CD14-positive monocyte (primary cell): ENCODE results near the gene GLIPR1. TPM values are rescaled to one million over a fixed set of nuclear protein-coding genes. Genes with fewer than 3 reads are reported as not detected.

Experiments used
- DNase-seq, 3 donors: peaks; one replicate each; pipeline ENCODE4 v3.0.0-alpha.2; 2011 to 2022
- H2AFZ ChIP-seq: 2 replicates; pipeline ENCODE4 v1.6.0; 2012; ENCODE audit warnings: mild to moderate bottlenecking, low read depth, low read length, inconsistent platforms; ENCODE audit not compliant: insufficient read depth, poor library complexity, severe bottlenecking
- H3K27ac ChIP-seq, 2 donors: 1 replicate in 1 of 2; 2 replicates in 1 of 2; pipeline ENCODE4 v1.5.1; 2012 to 2013; ENCODE audit warnings: low read length in 2 of 2, control low read depth in 1 of 2, inconsistent platforms in 1 of 2, low read depth in 1 of 2, mild to moderate bottlenecking in 1 of 2
- H3K27me3 ChIP-seq, 2 donors: one replicate each; pipeline versions ENCODE4 v1.6.0 to v1.6.1; 2011 to 2013; ENCODE audit warnings: low read length in 2 of 2; ENCODE audit not compliant: control insufficient read depth in 2 of 2, insufficient read depth in 2 of 2
- H3K36me3 ChIP-seq, 2 donors: replicated peaks in 1 of 2; 1 replicate in 1 of 2; 2 replicates in 1 of 2; pipeline versions ENCODE4 v1.5.1 to v1.6.1; 2012 to 2013; ENCODE audit warnings: low read length in 2 of 2, control low read depth in 1 of 2, inconsistent platforms in 1 of 2, mild to moderate bottlenecking in 1 of 2; ENCODE audit not compliant: insufficient read depth in 2 of 2, control insufficient read depth in 1 of 2
- H3K4me1 ChIP-seq, 2 donors: 1 replicate in 1 of 2; 2 replicates in 1 of 2; pipeline versions ENCODE4 v1.5.1 to v1.6.1; 2012 to 2013; ENCODE audit warnings: low read length in 2 of 2, control low read depth in 1 of 2, inconsistent platforms in 1 of 2, mild to moderate bottlenecking in 1 of 2, moderate library complexity in 1 of 2; ENCODE audit not compliant: insufficient read depth in 2 of 2, control insufficient read depth in 1 of 2
- H3K4me2 ChIP-seq: replicated peaks from 2 replicates; pipeline ENCODE3; 2012; ENCODE audit warnings: low read length, moderate library complexity, mild to moderate bottlenecking; ENCODE audit not compliant: poor library complexity, severe bottlenecking; ENCODE audit errors: extremely low read depth
- H3K4me3 ChIP-seq, 3 experiments: fragments of 200-600 bp in 1 of 3; sonication (generic) in 1 of 3; replicated peaks in 1 of 3; 1 replicate in 2 of 3; 2 replicates in 1 of 3; pipeline ENCODE4 v1.5.1; 2011 to 2013; ENCODE audit warnings: low read length in 3 of 3, mild to moderate bottlenecking in 3 of 3, control low read depth in 2 of 3, low read depth in 2 of 3, inconsistent platforms in 1 of 3, moderate library complexity in 1 of 3
- H3K79me2 ChIP-seq: 2 replicates; pipeline ENCODE4 v1.6.0; 2012; ENCODE audit warnings: mild to moderate bottlenecking, control low read depth, inconsistent platforms, low read length, moderate library complexity; ENCODE audit not compliant: insufficient read depth
- H3K9ac ChIP-seq: 2 replicates; pipeline ENCODE4 v1.6.0; 2017; ENCODE audit warnings: low read length, mild to moderate bottlenecking; ENCODE audit not compliant: insufficient read depth, poor library complexity, severe bottlenecking
- H3K9me3 ChIP-seq, 2 donors: replicated peaks in 1 of 2; 1 replicate in 1 of 2; 2 replicates in 1 of 2; pipeline versions ENCODE4 v1.5.1 to v1.6.1; 2012 to 2013; ENCODE audit warnings: low read length in 2 of 2, control low read depth in 1 of 2; ENCODE audit not compliant: control insufficient read depth in 1 of 2, insufficient read depth in 1 of 2
- H4K20me1 ChIP-seq: 2 replicates; pipeline ENCODE4 v1.6.0; 2012; ENCODE audit warnings: mild to moderate bottlenecking, low read length, control low read depth, moderate library complexity; ENCODE audit not compliant: insufficient read depth
- H3K27ac Mint-ChIP-seq, 7 donors: one replicate each; pipeline ENCODE4 v1.8.0; 2020; ENCODE audit warnings: mild to moderate bottlenecking in 7 of 7, mixed read lengths in 7 of 7, moderate library complexity in 6 of 7, inconsistent platforms in 2 of 7
- H3K27me3 Mint-ChIP-seq, 3 donors: one replicate each; pipeline ENCODE4 v1.8.0; 2021 to 2022; ENCODE audit warnings: low read depth in 3 of 3, mild to moderate bottlenecking in 3 of 3, mixed read lengths in 3 of 3, moderate library complexity in 3 of 3, inconsistent platforms in 1 of 3
- H3K36me3 Mint-ChIP-seq, 2 donors: one replicate each; pipeline ENCODE4 v1.8.0; 2020; ENCODE audit warnings: mixed read lengths in 2 of 2, inconsistent platforms in 1 of 2, mild to moderate bottlenecking in 1 of 2
- H3K4me1 Mint-ChIP-seq: one replicate; pipeline ENCODE4 v1.8.0; 2020; ENCODE audit warnings: mild to moderate bottlenecking, mixed read lengths
- H3K4me3 Mint-ChIP-seq, 2 donors: one replicate each; pipeline ENCODE4 v1.8.0; 2020; ENCODE audit warnings: mild to moderate bottlenecking in 2 of 2, mixed read lengths in 2 of 2, moderate library complexity in 1 of 2
- H3K9me3 Mint-ChIP-seq, 7 donors: one replicate each; pipeline ENCODE4 v1.8.0; 2020 to 2022; ENCODE audit warnings: mixed read lengths in 7 of 7, mild to moderate bottlenecking in 6 of 7, moderate library complexity in 6 of 7, inconsistent platforms in 2 of 7
- CTCF ChIP-seq: fragments of 200-600 bp; IDR thresholded peaks from one replicate; pipeline ENCODE4 v1.8.0; 2022; ENCODE audit warnings: antibody characterized with exemption, mild to moderate bottlenecking
- WGBS: methylation state at CpG from one replicate; pipeline ENCODE4 v1.1.5; 2013; ENCODE audit warnings: missing lambda C conversion rate; ENCODE audit not compliant: insufficient coverage; 5-methylcytosine and 5-hydroxymethylcytosine counted together
- intact Hi-C, 2 donors: fragments of 100-400 bp; cut with micrococcal nuclease; formaldehyde crosslinking; loops; one replicate each; pipeline versions ENCODE4 v1.15.0 to v1.15.1; 2023
- polyA minus RNA-seq: library from RNA; depleted of rRNA, polyadenylated mRNA; stranded (reverse); fragments of >200 nt; gene quantifications from 2 replicates; pipeline ENCODE4 v1.2.3, GENCODE V29; 2012
- polyA plus RNA-seq, 3 donors: library from polyadenylated mRNA; depleted of rRNA in 1 of 3; unstranded in 2 of 3; stranded (reverse) in 1 of 3; fragments of 300-500 nt in 2 of 3; fragments of >200 nt in 1 of 3; fragmentation: Illumina TruSeq in 2 of 3; gene quantifications; 1 replicate in 2 of 3; 2 replicates in 1 of 3; pipeline ENCODE4 v1.2.3, GENCODE V29; 2012 to 2021
- total RNA-seq, 12 experiments: library from RNA in 1 of 12; stranded (reverse) in 1 of 12; fragments of 120-200 nt in 1 of 12; gene quantifications; one replicate each; pipeline ENCODE4 v1.2.4 and lab custom pipeline; 2013 to 2026; ENCODE audit warnings: mixed read lengths in 6 of 12, inconsistent platforms in 1 of 12

Gene GLIPR1
- total RNA-seq (2013) = 626 TPM
- 100 to 1,000 TPM; 200 to 794 (median 687) TPM for polyA plus RNA-seq
- polyA minus RNA-seq = 142 and 284 TPM in 2 replicates
- total RNA-seq (lab: John Stamatoyannopoulos, UW) = 295 to 788 (median 437) reads per million in 11 experiments

- peak within 1 kb of the TSS; percentile 48 for H2AFZ ChIP-seq
- no peak for TF ChIP-seq CTCF
- H3K36me3 ChIP-seq = peaks cover 10 to 21% of the 10 kb centered on the region in 2 donors
- 0% methylated on average over 6 of the region's 8 CpGs for WGBS
- peaks cover 30 to 31% of the 10 kb centered on the region in 2 donors for H3K36me3 Mint-ChIP-seq
- H3K27ac Mint-ChIP-seq = peak within 1 kb of the TSS; percentile 93 to 100 (median 99)
- peaks cover 35% of the 10 kb centered on the region for H4K20me1 ChIP-seq
- peak within 1 kb of the TSS; percentile 90 to 95 for H3K27ac ChIP-seq
- H3K4me3 ChIP-seq = peak within 1 kb of the TSS; percentile 92 to 100 (median 97)
- peaks cover 0 to 4% (median 2%) of the 10 kb centered on the region in 7 donors for H3K9me3 Mint-ChIP-seq
- intact Hi-C loops = loop anchor here (10.0 kb wide), 2 partner anchors 146 to 554 kb away; partner anchors contain the start of genes CAPS2 (in 2 of the 2), GLIPR1L1 (in 2 of the 2) and PHLDA1 (in 1 of the 2)
- peaks cover 59% of the 10 kb centered on the region for H3K79me2 ChIP-seq
- H3K27me3 ChIP-seq = no peaks in the 10 kb centered on the region
- H3K27me3 Mint-ChIP-seq = peaks cover 0 to 3% (median 0%) of the 10 kb centered on the region in 3 donors
- H3K4me1 ChIP-seq = peaks cover 65 to 82% of the 10 kb centered on the region in 2 donors
- H3K4me1 Mint-ChIP-seq = peaks cover 81% of the 10 kb centered on the region
- H3K9ac ChIP-seq = peak within 1 kb of the TSS; percentile 74
- H3K4me2 ChIP-seq = peak within 1 kb of the TSS; percentile 96
- H3K4me3 Mint-ChIP-seq = peak within 1 kb of the TSS; percentile 96 to 98
- H3K9me3 ChIP-seq = no peaks in the 10 kb centered on the region
- DNase-seq = peak; percentile 87 to 93 (median 93)
Measured at GRCh38 chr12:75480469-75480949, at the start of gene GLIPR1. Gene GLIPR1 (plus strand): TSS chr12:75480755. CDS start chr12:75480881, 126 bp downstream.

- no peak overlapping the region for H3K27ac Mint-ChIP-seq
- no peak overlapping the region for H3K4me2 ChIP-seq
- H3K36me3 ChIP-seq = no peaks in the 10 kb centered on the region
- no peak for TF ChIP-seq CTCF
- no peaks in the 10 kb centered on the region for H3K79me2 ChIP-seq
- intact Hi-C loops = no loop called here
- no CpG with 5 or more reads among the region's 1 CpG for WGBS
- peaks cover 6% of the 10 kb centered on the region for H3K4me1 Mint-ChIP-seq
- H3K4me3 ChIP-seq = no peak overlapping the region
- no peak overlapping the region for H3K4me3 Mint-ChIP-seq
- H3K27ac ChIP-seq = no peak overlapping the region
- no peak overlapping the region for H2AFZ ChIP-seq
- DNase-seq = no peak
- H3K27me3 Mint-ChIP-seq = peaks cover 0 to 3% (median 1%) of the 10 kb centered on the region in 3 donors
- peaks cover 0 to 6% of the 10 kb centered on the region in 2 donors for H3K36me3 Mint-ChIP-seq
- no peak overlapping the region for H3K9ac ChIP-seq
- H3K27me3 ChIP-seq = no peaks in the 10 kb centered on the region
- H3K4me1 ChIP-seq = peaks cover 4% of the 10 kb centered on the region in 2 donors
- H3K9me3 Mint-ChIP-seq = peaks cover 14 to 29% (median 22%) of the 10 kb centered on the region in 7 donors
- no peaks in the 10 kb centered on the region for H4K20me1 ChIP-seq
- peaks cover 14 to 17% of the 10 kb centered on the region in 2 donors for H3K9me3 ChIP-seq
Measured at GRCh38 chr12:75432924-75433323, 47.6 kb upstream of the GLIPR1 start.
